ENCODE measurements around the gene SPTLC1. TPM values are rescaled to one million over a fixed set of nuclear protein-coding genes. Genes with fewer than 3 reads are reported as not detected.

The SPTLC1 gene
- polyA plus RNA-seq, 1 donor (not counting 4 experiments of a cell fraction or from before 2014, with no cell fraction given): 123 TPM

DNA sequence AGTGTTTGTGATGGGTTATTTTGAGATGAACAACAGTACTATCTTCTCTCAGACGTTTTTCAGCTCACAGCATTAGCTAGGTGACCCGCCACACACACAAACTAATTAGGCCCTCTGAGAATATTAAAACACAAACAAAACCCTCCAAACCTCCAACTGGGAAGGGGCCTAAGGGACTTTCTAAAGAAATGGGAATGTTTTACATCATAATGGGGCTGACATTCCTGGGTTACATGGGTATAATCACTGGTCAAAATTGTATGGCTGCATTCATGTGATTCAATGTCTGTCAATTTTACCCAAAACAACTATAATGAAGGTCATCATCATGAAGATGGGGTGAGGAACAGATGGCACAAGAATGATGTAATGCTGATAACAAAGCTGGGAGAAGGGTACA, 59.6 kb downstream of the SPTLC1 start:
- no peak overlapping the region for H3K27ac ChIP-seq (ENCODE audit: control insufficient read depth, insufficient read depth, low read length)

DNA sequence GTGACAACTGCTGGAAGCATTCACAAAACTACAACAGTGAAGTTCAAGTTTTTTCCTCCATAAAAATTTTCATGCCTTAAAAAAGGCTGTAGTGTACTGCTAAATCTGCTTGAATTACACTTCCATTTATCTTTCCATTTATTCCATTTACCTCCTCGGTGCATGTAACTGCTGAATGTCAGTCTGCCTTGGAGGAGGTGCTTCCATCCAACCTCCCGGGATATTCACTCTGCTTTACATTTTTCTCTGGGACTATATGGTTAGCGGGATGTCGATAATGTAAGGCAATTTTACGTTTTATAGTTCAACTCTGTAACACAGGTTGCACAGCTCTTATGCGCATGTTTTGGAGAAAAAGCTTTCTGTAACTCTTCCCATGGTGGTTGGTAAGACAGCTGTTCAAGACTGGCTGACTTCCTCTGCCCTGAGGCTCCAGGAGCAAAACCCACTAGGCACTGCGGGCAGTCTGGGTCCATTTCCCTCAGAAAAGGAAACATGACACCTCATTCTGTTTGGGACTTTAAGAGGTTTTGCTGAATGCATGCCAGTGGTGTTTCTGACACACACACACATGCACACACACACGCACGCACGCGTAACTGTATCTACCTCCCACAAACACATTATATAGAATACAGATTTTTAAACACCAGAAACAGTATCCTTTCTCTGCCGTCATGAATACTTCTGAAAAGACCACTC, 66.1 kb downstream of the SPTLC1 start:
- no peaks in the 10 kb centered on the region for H3K9me1 ChIP-seq (ENCODE audit: control insufficient read depth, extremely low read depth, insufficient read depth, low read length)
- no peak overlapping the region for H3K4me3 ChIP-seq (ENCODE audit: control insufficient read depth in 2 of 3, extremely low read depth in 1 of 3, insufficient read depth in 2 of 3, low read depth in 1 of 3, low read length in 3 of 3)
- H3K9me3 ChIP-seq (ENCODE audit: control insufficient read depth, low read depth, low read length): no peaks in the 10 kb centered on the region
- peaks cover 25 to 28% of the 10 kb centered on the region in 2 experiments for H3K36me3 ChIP-seq (ENCODE audit: control insufficient read depth in 2 of 2, extremely low read depth in 1 of 2, insufficient read depth in 2 of 2, low read length in 2 of 2)
- H3K4me1 ChIP-seq (ENCODE audit: control insufficient read depth, extremely low read depth, insufficient read depth, low read length): no peaks in the 10 kb centered on the region
- no peaks in the 10 kb centered on the region for H3K27me3 ChIP-seq (ENCODE audit: control insufficient read depth, extremely low read depth, insufficient read depth, low read length)
- no peak overlapping the region for H3K4me2 ChIP-seq (ENCODE audit: control insufficient read depth, extremely low read depth, insufficient read depth, low read depth, low read length)
- FAIRE-seq: no peak
- no peaks in the 10 kb centered on the region for H3K79me2 ChIP-seq (ENCODE audit: control insufficient read depth, insufficient read depth, low read length)
- no peak overlapping the region for H3K9ac ChIP-seq (ENCODE audit: control insufficient read depth, extremely low read depth, insufficient read depth, low read length)
- H4K20me1 ChIP-seq (ENCODE audit: control insufficient read depth, extremely low read depth, insufficient read depth, low read length): no peaks in the 10 kb centered on the region
- dilution Hi-C loops (cut with MboI; ENCODE audit: extremely low pct_ligation_motif_present, low sequenced_read_pairs): no loop called here
- DNase-seq (ENCODE audit: low read depth, low spot score): no peak
- no peak overlapping the region for H3K27ac ChIP-seq (ENCODE audit: control insufficient read depth, insufficient read depth, low read length)
- no peak overlapping the region for H2AFZ ChIP-seq (ENCODE audit: control insufficient read depth, low read length)
- TF ChIP-seq, protein P1, sequence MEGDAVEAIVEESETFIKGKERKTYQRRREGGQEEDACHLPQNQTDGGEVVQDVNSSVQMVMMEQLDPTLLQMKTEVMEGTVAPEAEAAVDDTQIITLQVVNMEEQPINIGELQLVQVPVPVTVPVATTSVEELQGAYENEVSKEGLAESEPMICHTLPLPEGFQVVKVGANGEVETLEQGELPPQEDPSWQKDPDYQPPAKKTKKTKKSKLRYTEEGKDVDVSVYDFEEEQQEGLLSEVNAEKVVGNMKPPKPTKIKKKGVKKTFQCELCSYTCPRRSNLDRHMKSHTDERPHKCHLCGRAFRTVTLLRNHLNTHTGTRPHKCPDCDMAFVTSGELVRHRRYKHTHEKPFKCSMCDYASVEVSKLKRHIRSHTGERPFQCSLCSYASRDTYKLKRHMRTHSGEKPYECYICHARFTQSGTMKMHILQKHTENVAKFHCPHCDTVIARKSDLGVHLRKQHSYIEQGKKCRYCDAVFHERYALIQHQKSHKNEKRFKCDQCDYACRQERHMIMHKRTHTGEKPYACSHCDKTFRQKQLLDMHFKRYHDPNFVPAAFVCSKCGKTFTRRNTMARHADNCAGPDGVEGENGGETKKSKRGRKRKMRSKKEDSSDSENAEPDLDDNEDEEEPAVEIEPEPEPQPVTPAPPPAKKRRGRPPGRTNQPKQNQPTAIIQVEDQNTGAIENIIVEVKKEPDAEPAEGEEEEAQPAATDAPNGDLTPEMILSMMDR (optimal IDR thresholded peaks at IDR 0.05 in 1 of 3, IDR thresholded peaks at IDR 0.05 in 1 of 3, conservative IDR thresholded peaks at IDR 0.05 in 1 of 3; ENCODE audit: extremely low read depth in 1 of 3, insufficient read depth in 2 of 3, low read length in 3 of 3): no peak
- no peak for TF ChIP-seq EZH2 (IDR thresholded peaks at IDR 0.05; ENCODE audit: low read length)

More for the DNA sequence above, 59.6 kb downstream of the SPTLC1 start:
- no peaks in the 10 kb centered on the region for H4K20me1 ChIP-seq (ENCODE audit: control insufficient read depth, extremely low read depth, insufficient read depth, low read length)
- H3K36me3 ChIP-seq (ENCODE audit: control insufficient read depth in 2 of 2, extremely low read depth in 1 of 2, insufficient read depth in 2 of 2, low read length in 2 of 2): peaks cover 12 to 14% of the 10 kb centered on the region in 2 experiments
- no peaks in the 10 kb centered on the region for H3K9me1 ChIP-seq (ENCODE audit: control insufficient read depth, extremely low read depth, insufficient read depth, low read length)
- no peak overlapping the region for H3K4me3 ChIP-seq (ENCODE audit: control insufficient read depth in 2 of 3, extremely low read depth in 1 of 3, insufficient read depth in 2 of 3, low read depth in 1 of 3, low read length in 3 of 3)
- no peaks in the 10 kb centered on the region for H3K9me3 ChIP-seq (ENCODE audit: control insufficient read depth, low read depth, low read length)
- dilution Hi-C loops (cut with MboI; ENCODE audit: extremely low pct_ligation_motif_present, low sequenced_read_pairs): no loop called here
- peaks cover 5% of the 10 kb centered on the region for H3K79me2 ChIP-seq (ENCODE audit: control insufficient read depth, insufficient read depth, low read length)
- H3K27me3 ChIP-seq (ENCODE audit: control insufficient read depth, extremely low read depth, insufficient read depth, low read length): no peaks in the 10 kb centered on the region
- H2AFZ ChIP-seq (ENCODE audit: control insufficient read depth, low read length): no peak overlapping the region
- DNase-seq (ENCODE audit: low read depth, low spot score): no peak
- no peak for TF ChIP-seq EZH2 (IDR thresholded peaks at IDR 0.05; ENCODE audit: low read length)
- TF ChIP-seq, protein P1 (optimal IDR thresholded peaks at IDR 0.05 in 1 of 3, IDR thresholded peaks at IDR 0.05 in 1 of 3, conservative IDR thresholded peaks at IDR 0.05 in 1 of 3; ENCODE audit: extremely low read depth in 1 of 3, insufficient read depth in 2 of 3, low read length in 3 of 3): no peak
- FAIRE-seq: no peak
- no peak overlapping the region for H3K9ac ChIP-seq (ENCODE audit: control insufficient read depth, extremely low read depth, insufficient read depth, low read length)
- H3K4me2 ChIP-seq (ENCODE audit: control insufficient read depth, extremely low read depth, insufficient read depth, low read depth, low read length): no peak overlapping the region
- no peaks in the 10 kb centered on the region for H3K4me1 ChIP-seq (ENCODE audit: control insufficient read depth, extremely low read depth, insufficient read depth, low read length)
